Measurements from ENCODE around the gene NPAS3.
A peak's percentile ranks its signal among the peaks of the same experiment; 100 is the strongest.

NPAS3 gene

GRCh38 chr14:33062476-33062875, 123.8 kb downstream of the NPAS3 start:
- no peak for TF ChIP-seq CTCF (conservative IDR thresholded peaks at IDR 0.05)
- H3K27ac ChIP-seq = no peak overlapping the region

- H3K27ac ChIP-seq = no peak overlapping the region
- no peak for TF ChIP-seq CTCF (conservative IDR thresholded peaks at IDR 0.05)
Measured at GRCh38 chr14:33062881-33063280, 124.2 kb downstream of the NPAS3 start.

GRCh38 chr14:33063521-33063920, 124.8 kb downstream of the NPAS3 start:
- H3K27ac ChIP-seq = no peak overlapping the region
- no peak for TF ChIP-seq CTCF (conservative IDR thresholded peaks at IDR 0.05)

GRCh38 chr14:33065634-33066033, 127.0 kb downstream of the NPAS3 start:
- no peak for TF ChIP-seq CTCF (conservative IDR thresholded peaks at IDR 0.05)
- H3K27ac ChIP-seq = peak overlapping the region; percentile 68

- no peak overlapping the region for H3K27ac ChIP-seq
- TF ChIP-seq CTCF (conservative IDR thresholded peaks at IDR 0.05) = no peak
Measured at GRCh38 chr14:33068040-33068439, 129.4 kb downstream of the NPAS3 start.

GRCh38 chr14:33068626-33069025, 129.9 kb downstream of the NPAS3 start:
- H3K27ac ChIP-seq = no peak overlapping the region
- no peak for TF ChIP-seq CTCF (conservative IDR thresholded peaks at IDR 0.05)

- H3K27ac ChIP-seq = no peak overlapping the region
- no peak for TF ChIP-seq CTCF (conservative IDR thresholded peaks at IDR 0.05)
Measured at GRCh38 chr14:33070475-33070874, 131.8 kb downstream of the NPAS3 start.

- TF ChIP-seq CTCF (conservative IDR thresholded peaks at IDR 0.05) = no peak
Measured at GRCh38 chr14:33073023-33073422, 134.3 kb downstream of the NPAS3 start.

More at GRCh38 chr14:33073023-33073422, 134.3 kb downstream of the NPAS3 start:
- no peak overlapping the region for H3K27ac ChIP-seq

Data from VCaP (cell line).